ENCODE results near the gene MDM2. TPM values are rescaled to one million over a fixed set of nuclear protein-coding genes. Genes with fewer than 3 reads are reported as not detected.

The MDM2 gene
- total RNA-seq, 1 experiment from 2014 or later, result 159 TPM

GRCh38 chr12:68882251-68882964, 74.4 kb downstream of the MDM2 start:
- no CpG with 5 or more reads among the region's 4 CpGs for WGBS (ENCODE audit: extremely low coverage, insufficient read length, low lambda C conversion rate)
- no peaks in the 10 kb centered on the region for H3K9me3 ChIP-seq (ENCODE audit: control insufficient read depth, low read depth, low read length)
- no peaks in the 10 kb centered on the region for H3K27me3 Mint-ChIP-seq (ENCODE audit: low read depth)

More at GRCh38 chr12:68882251-68882964, 74.4 kb downstream of the MDM2 start:
- Mint-ChIP-seq H3K27ac (no peak overlapping the region), H3K9me3 (peaks cover 7% of the 10 kb centered on the region in 2 experiments; a peak in 4 of 5 replicates), H3K36me3 (ENCODE audit: insufficient read depth in 1 of 3, low read depth in 3 of 3) (0 out of 7 replicates have a peak, but pooled peaks cover 0 to 3% (median 0%) of the 10 kb centered on the region in 3 experiments), H3K4me1 (peaks cover 6% of the 10 kb centered on the region in 2 experiments; a peak in 3 of 4 replicates), H3K4me3 (no peak overlapping the region)
- Histone ChIP-seq H3T11ph (ENCODE audit: low read length) (no peak overlapping the region), H3K18ac (ENCODE audit: insufficient read length, low read depth, low read length) (no peak overlapping the region), H3K23me2 (ENCODE audit: insufficient read length, low read depth, low read length, poor library complexity, severe bottlenecking) (no peaks in the 10 kb centered on the region), H4K20me1 (ENCODE audit: control insufficient read depth, insufficient read depth, insufficient read length) (no peaks in the 10 kb centered on the region), H3K79me1 (ENCODE audit: insufficient read depth, low read depth, low read length, poor library complexity, severe bottlenecking) (no peaks in the 10 kb centered on the region), H3K27me3 (ENCODE audit: insufficient read depth, low read length) (no peaks in the 10 kb centered on the region), H2BK15ac (ENCODE audit: low read depth, low read length) (no peak overlapping the region), H4K8ac (replicated peaks; ENCODE audit: insufficient read length, low read depth, low read length) (no peak overlapping the region), H2AK5ac (ENCODE audit: insufficient read length, low read length) (no peak overlapping the region), H3K27ac (ENCODE audit: insufficient read length, low read depth, low read length) (no peak overlapping the region), H2BK20ac (ENCODE audit: low read depth, low read length, poor library complexity, severe bottlenecking) (no peak overlapping the region), H3K23ac (ENCODE audit: insufficient read length, low read depth, low read length) (no peak overlapping the region), H3K4ac (ENCODE audit: low read depth, low read length) (no peak overlapping the region), H2BK120ac (ENCODE audit: low read depth, low read length, poor library complexity, severe bottlenecking) (no peak overlapping the region), H3K79me2 (ENCODE audit: insufficient read depth, low read length) (no peaks in the 10 kb centered on the region), H4K91ac (ENCODE audit: insufficient read length, low read depth, low read length) (no peak overlapping the region), H3K56ac (ENCODE audit: insufficient read length, low read depth, low read length) (no peak overlapping the region), H4K5ac (ENCODE audit: insufficient read length, low read depth, low read length) (no peak overlapping the region), H3K4me2 (ENCODE audit: insufficient read depth, insufficient read length, low read length) (no peak overlapping the region), H2AFZ (ENCODE audit: low read length) (no peak overlapping the region), H3K14ac (ENCODE audit: insufficient read depth, low read length) (no peak overlapping the region), H2BK5ac (ENCODE audit: insufficient read length, low read length) (no peak overlapping the region), H3K9ac (ENCODE audit: extremely low read depth, insufficient read length, low read length) (no peak overlapping the region), H2BK12ac (ENCODE audit: insufficient read length, low read depth, low read length) (no peak overlapping the region), H3K4me1 (ENCODE audit: insufficient read depth, low read length) (no peaks in the 10 kb centered on the region)
- no peak for TF ChIP-seq CTCF (conservative IDR thresholded peaks at IDR 0.05)
- no peak for DNase-seq
